Right lobe of liver (tissue), 6 donors: Measurements from ENCODE around the gene PPTC7. TPM values are rescaled to one million over a fixed set of nuclear protein-coding genes. Genes with fewer than 3 reads are reported as not detected.
"Not testable (repeated sequence)": the region's sequence is repeated elsewhere in the genome, so short reads cannot be mapped to it uniquely, and the experiment has no call there.

Experiments used
- ATAC-seq, 4 donors: fragments of 200-7000 bp; cut with Tn5 transposase; one replicate each; pipeline ENCODE4 v1.9.1; 2020; ENCODE audit warnings: mild to moderate bottlenecking in 4 of 4, moderate library complexity in 4 of 4
- DNase-seq, 3 donors: peaks; one replicate each; pipeline ENCODE4 v3.0.0-alpha.2; 2020
- H3K27ac ChIP-seq, 3 donors: fragments of 200-600 bp; one replicate each; pipeline ENCODE4 v1.8.0; 2022
- H3K27me3 ChIP-seq, 2 donors: fragments of 200-600 bp; one replicate each; pipeline ENCODE4 v1.8.0; 2022
- H3K36me3 ChIP-seq, 4 donors: fragments of 200-600 bp; sonication (generic) in 1 of 4; one replicate each; pipeline versions ENCODE4 v1.5.1 to v1.8.0; 2017 to 2022; ENCODE audit warnings: control low read depth in 1 of 4
- H3K4me1 ChIP-seq, 4 donors: fragments of 200-600 bp; sonication (generic) in 1 of 4; one replicate each; pipeline versions ENCODE4 v1.5.1 to v1.8.0; 2017 to 2022; ENCODE audit warnings: control low read depth in 1 of 4
- H3K4me3 ChIP-seq, 3 donors: fragments of 200-600 bp; one replicate each; pipeline ENCODE4 v1.8.0; 2022
- H3K9me3 ChIP-seq, 4 donors: fragments of 200-600 bp; sonication (generic) in 1 of 4; one replicate each; pipeline versions ENCODE4 v1.5.1 to v1.8.0; 2017 to 2022; ENCODE audit warnings: control low read depth in 1 of 4
- POLR2A ChIP-seq: fragments of 450-650 bp; IDR thresholded peaks from one replicate; pipeline ENCODE4 v1.6.1; 2017; ENCODE audit warnings: antibody characterized with exemption, mild to moderate bottlenecking
- WGBS: methylation state at CpG from one replicate; pipeline ENCODE4 v1.1.6; 2018; ENCODE audit warnings: low coverage, low lambda C conversion rate; ENCODE audit not compliant: insufficient coverage; ENCODE audit errors: missing lambda C conversion rate; 5-methylcytosine and 5-hydroxymethylcytosine counted together
- intact Hi-C, 2 donors: fragments of 100-400 bp; cut with DNase I; formaldehyde crosslinking; loops; one replicate each; pipeline versions ENCODE4 v1.11.2 to v1.14.1; 2022
- total RNA-seq, 6 experiments: library from RNA; depleted of rRNA in 2 of 6; stranded (reverse); fragments of >200 nt in 2 of 6; fragmentation: NEBNext Ultra II Directional in 3 of 6; extraction: Animal tissue kit (Norgen Biotek cat#: 25700) in 3 of 6; gene quantifications; one replicate each; pipeline versions ENCODE4 v1.1.0 to v1.2.4, GENCODE V29; 2016 to 2023
- TF ChIP-seq, protein P1 (sequence below), 4 donors: fragments of 200-600 bp in 3 of 4; fragments of 450-650 bp in 1 of 4; IDR thresholded peaks; one replicate each; pipeline versions ENCODE4 v1.5.1 to v1.8.0; 2016 to 2022; ENCODE audit warnings: antibody characterized with exemption in 4 of 4, mild to moderate bottlenecking in 2 of 4
- donor health status: DM: no; HTN: yes; CAD: no.
- donor health status: DM: no; HTN: no; CAD: no.
- donor health status: DM: no; HTN: no; CAD: no.
- donor health status: DM: no; HTN: yes; CAD: no.
- donor health status: DM: no; HTN: yes; CAD: no.

PPTC7 gene
- total RNA-seq, 6 experiments from 2014 or later: 6.3 to 15.0 (median 11.5) TPM

DNA sequence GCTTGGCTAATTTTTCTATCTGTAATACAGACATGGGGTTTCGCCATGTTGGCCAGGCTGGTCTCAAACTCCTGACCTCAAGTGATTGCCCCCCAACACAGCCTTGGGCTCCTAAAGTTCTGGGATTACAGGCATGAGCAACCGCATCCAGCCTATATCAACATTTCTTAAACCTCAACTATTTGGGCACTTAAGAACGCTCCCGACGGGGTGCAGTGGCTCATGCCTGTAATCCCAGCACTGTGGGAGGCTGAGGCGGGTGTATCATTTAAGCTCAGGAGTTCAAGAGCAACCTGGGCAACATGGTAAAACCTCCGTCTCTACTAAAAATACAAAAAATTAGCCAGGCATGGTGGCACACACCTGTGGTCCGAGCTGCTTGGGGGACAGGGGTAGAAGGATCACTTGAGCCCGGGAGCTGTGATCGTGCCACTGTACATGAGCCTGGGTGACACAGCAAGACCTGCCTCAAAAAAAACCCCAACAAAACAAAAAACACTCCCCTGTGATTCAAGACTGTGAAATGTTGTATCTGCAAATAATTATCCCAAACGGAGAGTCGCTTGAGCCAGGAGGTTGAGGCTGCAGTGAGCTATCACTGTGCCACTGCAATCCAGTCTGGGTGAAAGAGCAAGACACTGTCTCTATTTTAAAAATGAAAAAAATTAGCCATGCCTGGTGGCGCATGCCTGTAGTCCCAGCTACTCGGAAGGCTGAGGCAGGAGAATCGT lies 21.5 kb downstream of the PPTC7 start:
- H3K9me3 ChIP-seq: no peaks in the 10 kb centered on the region
- H3K36me3 ChIP-seq: no peaks in the 10 kb centered on the region
- no peak overlapping the region for H3K4me3 ChIP-seq
- 83% methylated on average over 11 of the region's 15 CpGs for WGBS
- DNase-seq (no peak), ATAC-seq (no peak)
- TF ChIP-seq, protein P1, sequence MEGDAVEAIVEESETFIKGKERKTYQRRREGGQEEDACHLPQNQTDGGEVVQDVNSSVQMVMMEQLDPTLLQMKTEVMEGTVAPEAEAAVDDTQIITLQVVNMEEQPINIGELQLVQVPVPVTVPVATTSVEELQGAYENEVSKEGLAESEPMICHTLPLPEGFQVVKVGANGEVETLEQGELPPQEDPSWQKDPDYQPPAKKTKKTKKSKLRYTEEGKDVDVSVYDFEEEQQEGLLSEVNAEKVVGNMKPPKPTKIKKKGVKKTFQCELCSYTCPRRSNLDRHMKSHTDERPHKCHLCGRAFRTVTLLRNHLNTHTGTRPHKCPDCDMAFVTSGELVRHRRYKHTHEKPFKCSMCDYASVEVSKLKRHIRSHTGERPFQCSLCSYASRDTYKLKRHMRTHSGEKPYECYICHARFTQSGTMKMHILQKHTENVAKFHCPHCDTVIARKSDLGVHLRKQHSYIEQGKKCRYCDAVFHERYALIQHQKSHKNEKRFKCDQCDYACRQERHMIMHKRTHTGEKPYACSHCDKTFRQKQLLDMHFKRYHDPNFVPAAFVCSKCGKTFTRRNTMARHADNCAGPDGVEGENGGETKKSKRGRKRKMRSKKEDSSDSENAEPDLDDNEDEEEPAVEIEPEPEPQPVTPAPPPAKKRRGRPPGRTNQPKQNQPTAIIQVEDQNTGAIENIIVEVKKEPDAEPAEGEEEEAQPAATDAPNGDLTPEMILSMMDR (IDR thresholded peaks at IDR 0.05): no peak
- no peak for TF ChIP-seq POLR2A
- H3K4me1 ChIP-seq: peaks cover 0 to 48% (median 18%) of the 10 kb centered on the region in 4 donors
- intact Hi-C loops: no loop called here
- H3K27me3 ChIP-seq: no peaks in the 10 kb centered on the region
- no peak overlapping the region for H3K27ac ChIP-seq

- H3K4me3 ChIP-seq: no peak overlapping the region
- no peaks in the 10 kb centered on the region for H3K36me3 ChIP-seq
- 83% methylated on average over 1 of the region's 1 CpG for whole genome bisulfite sequencing
- ATAC-seq: no peak
- H3K9me3 ChIP-seq: no peaks in the 10 kb centered on the region
- H3K27me3 ChIP-seq: no peaks in the 10 kb centered on the region
- DNase-seq: no peak
- TF ChIP-seq POLR2A: no peak
- TF ChIP-seq, protein P1 (IDR thresholded peaks at IDR 0.05): no peak
- no peak overlapping the region for H3K27ac ChIP-seq
- H3K4me1 ChIP-seq: peaks cover 0 to 48% (median 18%) of the 10 kb centered on the region in 4 donors
- intact Hi-C loops: no loop called here
Observed at GRCh38 chr12:110560946-110561345, 22.2 kb downstream of the PPTC7 start.

DNA sequence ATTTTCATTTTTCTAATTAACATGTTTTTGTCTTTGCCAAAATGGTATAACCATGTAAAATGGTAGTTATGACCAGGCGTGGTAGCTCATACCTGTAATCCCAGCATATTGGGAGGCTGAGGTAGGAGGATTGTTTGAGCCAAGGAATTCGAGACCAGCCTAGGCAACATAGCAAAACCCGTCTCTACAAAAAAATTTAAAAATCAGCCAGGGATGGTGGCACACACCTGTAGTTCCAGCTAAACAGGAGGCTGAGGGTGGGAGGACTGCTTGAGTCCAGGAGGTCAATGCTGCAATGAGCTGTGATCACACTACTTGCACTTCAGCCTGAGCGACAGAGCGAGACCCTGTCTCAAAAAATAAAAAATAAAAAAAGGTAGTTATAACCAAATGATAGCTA lies 23.1 kb downstream of the PPTC7 start:
- H3K9me3 ChIP-seq: no peaks in the 10 kb centered on the region
- ATAC-seq (no peak), DNase-seq (no peak)
- H3K36me3 ChIP-seq: no peaks in the 10 kb centered on the region
- H3K27ac ChIP-seq: no peak overlapping the region
- H3K4me1 ChIP-seq: peaks cover 0 to 48% (median 15%) of the 10 kb centered on the region in 4 donors
- H3K4me3 ChIP-seq: no peak overlapping the region
- H3K27me3 ChIP-seq: no peaks in the 10 kb centered on the region
- 93% methylated on average over 5 of the region's 5 CpGs for WGBS
- TF ChIP-seq, protein P1 (IDR thresholded peaks at IDR 0.05): no peak
- TF ChIP-seq POLR2A: no peak
- intact Hi-C loops: no loop called here

GRCh38 chr12:110558945-110559344 lies 24.2 kb downstream of the PPTC7 start:
- H3K36me3 ChIP-seq, DNase-seq, intact Hi-C loops, ATAC-seq, H3K9me3 ChIP-seq, H3K27ac ChIP-seq, H3K27me3 ChIP-seq, H3K4me3 ChIP-seq: not testable (repeated sequence)
- H3K4me1 ChIP-seq: peaks cover 0 to 44% (median 12%) of the 10 kb centered on the region in 4 donors
- WGBS: 94% methylated on average over 2 of the region's 2 CpGs

- H3K36me3 ChIP-seq: no peaks in the 10 kb centered on the region
- intact Hi-C loops: no loop called here
- DNase-seq: no peak
- WGBS: 90% methylated on average over 3 of the region's 3 CpGs
- H3K4me1 ChIP-seq: peaks cover 0 to 30% (median 7%) of the 10 kb centered on the region in 4 donors
- no peak for TF ChIP-seq POLR2A
- TF ChIP-seq, protein P1 (IDR thresholded peaks at IDR 0.05): no peak
- H3K4me3 ChIP-seq: no peak overlapping the region
- H3K27ac ChIP-seq: no peak overlapping the region
- H3K9me3 ChIP-seq: no peaks in the 10 kb centered on the region
- ATAC-seq: no peak
- H3K27me3 ChIP-seq: no peaks in the 10 kb centered on the region
Observed at GRCh38 chr12:110557300-110557699, 25.8 kb downstream of the PPTC7 start.
